ENCODE data around the gene UPK1A. TPM values are rescaled to one million over a fixed set of nuclear protein-coding genes. Genes with fewer than 3 reads are reported as not detected.

UPK1A gene
- total RNA-seq, 1 donor from 2014 or later: 0.48 TPM

Other genes starting within 250 kb of the UPK1A start
- gene FFAR2, start 218.3 kb upstream of the UPK1A start, total RNA-seq: not detected in 2 replicates
- not detected in 2 replicates for gene KRTDAP, start 176.1 kb upstream of the UPK1A start, total RNA-seq
- not detected in 2 replicates for gene DMKN, start 152.9 kb upstream of the UPK1A start, total RNA-seq
- not detected in 2 replicates for gene SBSN, start 138.2 kb upstream of the UPK1A start, total RNA-seq
- gene GAPDHS, start 133.1 kb upstream of the UPK1A start, total RNA-seq: not detected in 2 replicates
- 54.8 and 58.6 TPM in 2 replicates for gene TMEM147, start 120.9 kb upstream of the UPK1A start, total RNA-seq
- gene ATP4A, start 102.9 kb upstream of the UPK1A start, total RNA-seq: not detected in 2 replicates
- not detected in 2 replicates for gene PMIS2, start 80.3 kb upstream of the UPK1A start, total RNA-seq
- 41.6 and 47.4 TPM in 2 replicates for gene HAUS5, start 53.8 kb upstream of the UPK1A start, total RNA-seq
- 96.5 and 109 TPM in 2 replicates for gene RBM42, start 37.5 kb upstream of the UPK1A start, total RNA-seq
- gene ETV2, start 24.8 kb upstream of the UPK1A start, total RNA-seq: 0.80 and 1.3 TPM in 2 replicates
- 489 and 495 TPM in 2 replicates for gene COX6B1, start 18.2 kb upstream of the UPK1A start, total RNA-seq
- 55.9 and 57.1 TPM in 2 replicates for gene ZBTB32, start 38.0 kb downstream of the UPK1A start, total RNA-seq
- gene KMT2B, start 51.5 kb downstream of the UPK1A start, total RNA-seq: 60.0 and 62.6 TPM in 2 replicates
- gene IGFLR1, start 75.9 kb downstream of the UPK1A start, total RNA-seq: 31.2 and 35.2 TPM in 2 replicates
- 24.0 and 24.5 TPM in 2 replicates for gene U2AF1L4, start 78.9 kb downstream of the UPK1A start, total RNA-seq
- gene PSENEN, start 79.1 kb downstream of the UPK1A start, total RNA-seq: 42.0 and 45.5 TPM in 2 replicates
- gene LIN37, start 82.1 kb downstream of the UPK1A start, total RNA-seq: 10.8 and 15.2 TPM in 2 replicates
- not detected in 2 replicates for gene HSPB6, start 90.5 kb downstream of the UPK1A start, total RNA-seq
- gene PROSER3, start 91.7 kb downstream of the UPK1A start, total RNA-seq: 50.4 and 51.1 TPM in 2 replicates
- gene ARHGAP33, start 109.0 kb downstream of the UPK1A start, total RNA-seq: 67.1 and 72.6 TPM in 2 replicates
- gene PRODH2, start 146.3 kb downstream of the UPK1A start, total RNA-seq: not detected in 2 replicates
- gene NPHS1, start 186.0 kb downstream of the UPK1A start, total RNA-seq: not detected in 2 replicates
- 0.20 and 0.25 TPM in 2 replicates for gene KIRREL2, start 190.4 kb downstream of the UPK1A start, total RNA-seq
- 0.86 and 2.0 TPM in 2 replicates for gene APLP1, start 202.1 kb downstream of the UPK1A start, total RNA-seq
- 42.7 and 43.0 TPM in 2 replicates for gene NFKBID, start 234.0 kb downstream of the UPK1A start, total RNA-seq
- 93.1 and 96.2 TPM in 2 replicates for gene HCST, start 236.0 kb downstream of the UPK1A start, total RNA-seq
- gene TYROBP, start 241.8 kb downstream of the UPK1A start, total RNA-seq: 0.52 TPM in 1 of 2 replicates, not detected in the other

All from T-helper 2 cell treated with Interferon-gamma antibody and Interleukin-4, amounts not matched to agents 100 ng/mL and 5 ng/mL, for 36 hours (primary cell).